Right atrium auricular region (tissue), 2 donors: Measurements from ENCODE around the gene RPTOR. TPM values are rescaled to one million over a fixed set of nuclear protein-coding genes. Genes with fewer than 3 reads are reported as not detected.

Experiments used
- DNase-seq: peaks from one replicate; pipeline ENCODE4 v3.0.0-alpha.2; 2019; ENCODE audit warnings: low spot score
- H3K27ac ChIP-seq, 2 donors: fragments of 200-600 bp; sonication (generic); 1 replicate in 1 of 2; 2 replicates in 1 of 2; pipeline ENCODE4 v1.5.1; 2016 to 2019
- H3K27me3 ChIP-seq, 2 donors: fragments of 200-600 bp; sonication (generic); one replicate each; pipeline versions ENCODE4 v1.5.1 to v1.6.0; 2017 to 2019
- H3K36me3 ChIP-seq: fragments of 200-600 bp; sonication (generic); one replicate; pipeline ENCODE4 v1.5.1; 2016
- H3K4me1 ChIP-seq, 2 donors: fragments of 200-600 bp; sonication (generic); one replicate each; pipeline versions ENCODE4 v1.5.1 to v1.6.0; 2017 to 2019
- H3K4me3 ChIP-seq, 2 donors: fragments of 200-600 bp; sonication (generic); 1 replicate in 1 of 2; 2 replicates in 1 of 2; pipeline ENCODE4 v1.5.1; 2017 to 2019; ENCODE audit warnings: mild to moderate bottlenecking in 1 of 2, moderate library complexity in 1 of 2
- H3K9me3 ChIP-seq, 2 donors: fragments of 200-600 bp; sonication (generic); one replicate each; pipeline ENCODE4 v1.5.1; 2019
- CTCF ChIP-seq, 2 donors: fragments of 200-600 bp; sonication (generic); IDR thresholded peaks; one replicate each; pipeline ENCODE4 v1.5.1; 2019; ENCODE audit warnings: antibody characterized with exemption in 2 of 2
- total RNA-seq, 2 donors: library from RNA; depleted of rRNA; stranded (reverse); fragments of >200 nt; gene quantifications; one replicate each; pipeline ENCODE4 v1.1.0, GENCODE V29; 2016

The RPTOR gene
- total RNA-seq, 2 donors from 2014 or later = 19.9 to 22.6 TPM

- Histone ChIP-seq H3K27me3 (no peaks in the 10 kb centered on the region), H3K36me3 (no peaks in the 10 kb centered on the region), H3K27ac (no peak overlapping the region), H3K4me3 (no peak overlapping the region), H3K9me3 (no peaks in the 10 kb centered on the region), H3K4me1 (no peaks in the 10 kb centered on the region)
- no peak for DNase-seq
- no peak for TF ChIP-seq CTCF (IDR thresholded peaks at IDR 0.05)
Measured at GRCh38 chr17:80708480-80708879, 163.8 kb downstream of the RPTOR start.

- no peak overlapping the region for H3K27ac ChIP-seq
Measured at GRCh38 chr17:80709090-80709695, 164.6 kb downstream of the RPTOR start.

GRCh38 chr17:80710714-80711302, 166.2 kb downstream of the RPTOR start:
- no peak for TF ChIP-seq CTCF (IDR thresholded peaks at IDR 0.05)
- Histone ChIP-seq H3K27me3 (no peaks in the 10 kb centered on the region), H3K36me3 (no peaks in the 10 kb centered on the region), H3K4me1 (no peaks in the 10 kb centered on the region), H3K4me3 (no peak overlapping the region), H3K27ac (no peak overlapping the region), H3K9me3 (no peaks in the 10 kb centered on the region)
- no peak for DNase-seq

More at GRCh38 chr17:80709090-80709695, 164.6 kb downstream of the RPTOR start:
- no peaks in the 10 kb centered on the region for H3K9me3 ChIP-seq
- no peaks in the 10 kb centered on the region for H3K36me3 ChIP-seq
- no peak for TF ChIP-seq CTCF (IDR thresholded peaks at IDR 0.05)
- no peak for DNase-seq
- no peaks in the 10 kb centered on the region for H3K27me3 ChIP-seq
- H3K4me1 ChIP-seq = no peaks in the 10 kb centered on the region
- H3K4me3 ChIP-seq = no peak overlapping the region

- Histone ChIP-seq H3K4me1 (no peaks in the 10 kb centered on the region), H3K9me3 (no peaks in the 10 kb centered on the region), H3K27me3 (no peaks in the 10 kb centered on the region), H3K27ac (no peak overlapping the region), H3K4me3 (no peak overlapping the region), H3K36me3 (no peaks in the 10 kb centered on the region)
- no peak for DNase-seq
- TF ChIP-seq CTCF (IDR thresholded peaks at IDR 0.05) = no peak
Measured at GRCh38 chr17:80712089-80712488, 167.5 kb downstream of the RPTOR start.

GRCh38 chr17:80712606-80713005, 168.0 kb downstream of the RPTOR start:
- TF ChIP-seq CTCF (IDR thresholded peaks at IDR 0.05) = no peak
- no peaks in the 10 kb centered on the region for H3K4me1 ChIP-seq
- no peaks in the 10 kb centered on the region for H3K27me3 ChIP-seq
- no peak overlapping the region for H3K27ac ChIP-seq
- no peaks in the 10 kb centered on the region for H3K36me3 ChIP-seq
- no peak overlapping the region for H3K4me3 ChIP-seq
- DNase-seq = no peak
- H3K9me3 ChIP-seq = no peaks in the 10 kb centered on the region
